GM18517 (cell line): ENCODE results near the gene CAPN13.

ENCODE experiments used
- ATAC-seq: cut with Tn5 transposase; IDR thresholded peaks from one replicate; pipeline ENCODE4 v1.9.1; 2021; ENCODE audit warnings: mild to moderate bottlenecking, moderate library complexity; ENCODE audit not compliant: unreplicated experiment

CAPN13 gene

DNA sequence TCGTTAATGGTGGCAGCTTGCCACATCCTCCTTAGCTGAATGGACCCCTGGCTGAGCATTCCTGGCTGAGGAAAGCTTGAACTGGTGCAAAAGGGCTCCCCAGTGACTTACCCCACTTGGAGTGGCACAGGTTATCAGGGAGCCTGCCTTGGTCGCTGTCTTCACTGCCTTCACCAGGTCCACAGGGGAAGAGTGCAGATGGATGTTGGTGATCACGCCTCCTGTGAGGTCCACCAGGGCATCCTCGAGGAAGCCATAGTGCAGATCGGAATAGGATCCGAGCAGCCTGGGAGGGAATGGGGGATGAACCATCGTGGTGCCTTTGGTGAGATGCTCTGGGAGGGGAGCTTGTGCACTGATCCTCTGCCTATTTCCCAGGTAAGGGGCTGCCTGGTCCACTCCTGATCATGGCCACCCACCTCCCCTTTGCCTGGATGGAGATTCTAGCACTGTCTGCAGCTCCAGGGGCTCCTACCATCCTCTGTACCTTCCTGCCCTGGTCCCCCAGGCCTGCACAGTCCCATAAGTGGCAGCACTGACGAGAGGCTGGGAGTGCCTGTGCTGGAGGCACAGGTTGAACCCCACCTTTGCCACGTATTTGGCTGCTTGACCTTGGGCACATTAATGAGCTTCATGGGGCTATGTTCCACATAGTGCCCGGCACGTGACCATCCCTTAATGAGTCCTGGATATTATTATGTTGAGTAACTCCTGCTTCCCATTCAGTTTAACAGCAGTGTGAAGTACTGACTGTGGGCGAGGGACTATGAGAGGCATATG lies 43.0 kb downstream of the CAPN13 start:
- ATAC-seq, result no peak

DNA sequence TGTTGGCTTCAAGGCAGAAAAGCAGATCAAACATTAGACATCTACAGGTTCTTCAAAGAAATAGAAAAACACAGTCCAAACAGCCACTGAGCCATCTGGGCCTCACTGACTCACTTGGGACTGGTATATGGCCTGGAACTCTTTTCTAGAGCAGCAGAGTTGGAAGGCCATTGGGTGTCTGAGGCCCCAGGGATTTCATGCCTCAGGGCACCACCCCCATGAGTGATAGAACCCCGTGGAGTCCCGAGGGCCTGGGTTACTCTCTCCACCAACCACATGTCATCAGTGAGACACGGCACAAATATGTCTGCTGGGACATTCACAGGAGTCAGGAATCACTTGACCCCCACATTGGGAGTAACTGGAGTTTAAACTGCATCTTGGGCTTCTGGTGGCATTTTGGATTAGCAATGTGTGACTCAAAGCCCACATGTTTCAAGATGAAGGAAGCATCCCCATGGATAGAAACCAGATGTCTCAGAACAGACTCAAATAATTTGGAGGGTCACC lies 44.0 kb downstream of the CAPN13 start:
- no peak for ATAC-seq

DNA sequence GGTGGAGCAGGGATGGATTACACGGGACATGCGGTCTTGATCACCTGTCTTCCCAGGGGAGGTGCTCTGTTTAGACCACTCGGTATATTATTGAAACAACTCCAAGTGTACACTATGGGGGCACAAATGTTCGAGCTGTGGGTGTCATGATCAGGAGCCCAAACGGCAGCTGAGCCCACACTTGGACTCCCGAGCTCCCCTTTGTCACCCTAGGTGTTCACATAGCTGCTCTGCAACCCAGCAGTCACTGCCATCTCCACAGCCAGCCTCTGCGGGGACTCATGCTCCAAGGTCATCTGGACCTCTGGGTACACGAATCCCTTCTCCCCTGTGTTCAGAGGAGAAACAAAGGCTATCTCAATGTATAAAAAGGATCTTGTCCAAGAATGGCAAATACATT lies 46.0 kb downstream of the CAPN13 start:
- ATAC-seq, result no peak

DNA sequence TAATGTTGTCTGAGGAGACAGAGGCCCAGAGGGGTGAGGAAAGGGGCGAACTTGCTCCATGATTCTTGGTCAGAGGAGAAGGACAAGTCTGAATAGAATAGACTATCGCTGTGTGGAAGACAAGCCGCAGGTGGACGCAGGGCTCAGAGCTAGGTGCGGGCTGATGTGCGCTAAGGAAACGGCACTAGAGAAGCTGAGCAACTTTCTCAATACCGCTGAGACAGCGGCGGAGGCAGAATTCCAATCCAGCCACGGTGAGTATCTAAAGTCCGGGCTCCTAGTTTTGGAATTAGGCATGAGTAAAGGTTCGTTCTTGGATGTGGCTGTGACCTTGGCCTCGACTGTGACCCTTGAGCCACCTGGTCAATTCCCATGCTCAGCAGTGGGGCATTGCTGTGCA lies 47.8 kb downstream of the CAPN13 start:
- no peak for ATAC-seq

DNA sequence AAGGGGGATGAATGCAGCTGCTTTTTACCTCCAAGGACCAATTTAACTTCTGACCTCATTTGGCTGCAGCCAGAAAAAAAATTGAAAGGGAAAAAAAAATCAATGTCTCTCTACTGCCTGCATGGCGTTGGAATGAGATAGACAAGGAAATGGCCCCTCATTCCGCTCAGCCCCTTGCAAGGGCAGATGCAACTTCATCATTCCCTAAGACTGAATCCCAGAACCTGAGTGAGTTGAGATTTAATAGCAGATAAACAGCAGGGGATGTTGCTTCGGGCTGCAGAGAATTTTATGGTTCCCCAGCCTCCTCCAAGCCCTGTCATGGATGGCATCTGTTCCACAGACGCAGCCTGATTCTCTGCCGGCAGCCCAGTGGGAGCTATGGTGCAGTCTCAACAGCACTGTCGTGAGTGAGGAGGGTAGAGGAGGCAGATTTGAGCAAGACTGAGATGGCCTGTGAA lies 49.0 kb downstream of the CAPN13 start:
- no peak for ATAC-seq

DNA sequence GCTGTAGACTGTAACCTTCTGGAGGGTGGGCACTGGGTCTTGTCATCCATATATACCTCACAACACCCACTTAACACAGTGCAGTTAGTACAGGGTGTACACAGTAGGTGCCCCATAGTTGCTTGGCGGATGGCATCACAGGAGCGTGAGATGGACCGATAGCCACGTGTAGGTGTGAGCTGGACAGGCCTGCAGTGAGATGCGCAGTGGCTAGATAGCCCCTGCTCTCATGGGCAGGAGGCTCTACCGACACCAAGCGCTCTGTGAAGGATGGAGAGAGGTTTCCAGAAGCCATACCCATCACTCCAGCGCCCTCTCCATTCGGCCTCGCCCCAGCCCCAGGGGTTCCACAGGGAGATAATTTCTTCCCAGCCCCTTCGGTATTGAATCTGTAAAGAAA lies 49.5 kb downstream of the CAPN13 start:
- ATAC-seq, result no peak

DNA sequence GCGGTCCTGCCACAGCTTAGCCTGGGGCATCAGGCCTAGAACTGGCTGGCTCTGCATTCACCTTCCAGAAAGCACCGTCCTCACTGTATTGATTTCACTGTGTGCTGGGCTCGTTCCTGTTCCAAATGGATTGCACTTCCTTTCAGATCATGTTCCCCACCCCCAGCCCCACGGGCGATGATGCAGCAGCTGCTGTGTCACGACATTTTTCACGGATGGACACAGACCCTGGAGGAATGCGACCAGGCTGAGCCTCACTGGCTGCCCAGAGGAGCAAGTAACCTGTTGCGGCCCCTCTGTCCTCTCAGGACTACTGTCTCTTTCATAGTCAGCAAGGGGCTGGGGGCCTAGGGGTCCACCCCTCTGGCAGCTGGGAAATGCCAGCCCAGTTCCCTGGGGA lies 50.3 kb downstream of the CAPN13 start:
- ATAC-seq, result no peak

DNA sequence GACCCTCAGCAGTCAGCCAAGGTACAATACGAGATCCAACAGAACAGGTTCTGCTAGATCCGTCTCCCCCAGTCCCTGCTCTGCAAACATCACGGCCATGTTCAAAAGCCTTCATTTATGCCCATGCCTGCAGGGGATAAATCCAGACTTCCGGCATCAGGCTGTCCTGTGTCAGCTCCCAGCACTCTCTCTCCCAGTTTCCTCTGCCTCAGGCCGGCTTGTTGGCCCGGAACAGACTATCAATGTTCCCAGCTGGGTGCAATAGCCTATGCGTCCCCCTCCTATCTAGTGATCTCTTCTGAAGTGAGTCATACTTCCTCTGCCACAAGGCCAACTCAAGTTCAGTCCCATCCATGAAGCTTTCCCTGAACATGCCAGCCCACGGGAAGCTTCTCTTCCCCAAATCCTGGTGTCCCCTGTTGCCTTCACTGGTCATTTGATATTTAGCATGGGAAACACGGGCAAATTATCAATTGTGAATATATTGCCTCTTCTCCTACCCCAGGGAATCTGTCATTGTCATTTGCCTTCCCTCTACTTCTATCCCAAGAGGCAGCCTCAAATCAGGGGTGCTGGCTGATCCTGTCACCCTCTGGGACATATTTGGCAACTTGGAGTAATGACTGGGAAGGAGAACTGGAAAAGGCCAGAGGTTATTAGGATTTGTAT lies 51.1 kb downstream of the CAPN13 start:
- ATAC-seq, result no peak

DNA sequence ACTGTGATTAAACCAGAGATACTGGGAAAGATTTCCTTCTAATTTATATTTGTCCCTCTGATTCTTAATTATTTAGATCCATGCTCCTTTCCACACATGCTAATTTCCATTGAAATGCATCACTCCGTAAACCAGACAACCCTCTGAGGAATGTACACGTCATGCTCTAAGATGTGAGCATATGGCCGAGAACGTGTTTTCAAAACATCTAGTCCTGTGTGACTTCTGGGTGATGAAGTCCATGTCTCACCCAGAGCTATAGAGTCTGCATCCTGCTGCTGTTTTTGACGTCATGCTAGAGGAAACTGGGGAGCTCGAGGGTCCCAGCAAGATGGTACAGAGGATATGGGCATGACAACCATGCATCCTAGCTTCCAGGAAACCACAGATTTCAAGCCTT lies 53.6 kb downstream of the CAPN13 start:
- ATAC-seq, result no peak

DNA sequence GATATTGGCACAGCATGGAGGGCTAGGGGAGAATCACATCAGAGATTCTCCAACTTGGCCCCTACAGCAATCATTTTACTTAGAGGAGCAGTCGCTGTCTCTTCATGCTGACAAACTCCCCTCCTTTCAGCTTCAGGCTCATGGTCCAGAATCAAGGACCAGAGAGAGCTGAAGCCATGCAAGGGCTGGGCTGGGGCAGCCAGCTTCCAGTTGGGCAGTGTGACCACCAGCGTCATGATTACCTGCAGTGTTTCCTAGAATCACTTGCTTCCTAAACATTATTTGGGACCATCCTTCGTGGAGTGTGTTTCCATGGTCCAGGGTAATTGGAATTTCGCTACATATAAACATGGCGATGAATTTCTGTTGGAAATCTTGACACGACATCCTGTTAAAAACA lies 54.4 kb downstream of the CAPN13 start:
- no peak for ATAC-seq

DNA sequence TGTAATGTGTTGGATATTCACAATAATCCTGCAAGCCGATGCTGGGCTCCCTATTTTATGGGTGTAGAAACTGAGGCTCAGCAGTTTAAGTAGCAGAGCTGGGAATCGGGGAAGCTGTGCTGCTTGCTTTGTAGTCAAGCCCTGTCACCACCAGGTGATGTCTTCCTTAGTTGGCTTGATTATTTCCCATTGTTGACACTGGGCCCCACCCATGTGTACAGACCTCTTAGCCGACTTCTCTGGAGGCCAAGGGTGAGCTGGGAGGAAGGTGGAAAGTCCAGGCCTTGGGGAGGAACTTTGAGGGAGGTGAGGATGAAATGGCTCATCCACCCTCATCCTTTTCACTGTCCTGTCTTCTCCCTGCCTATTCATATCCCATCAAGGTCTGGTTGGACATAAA lies 60.0 kb downstream of the CAPN13 start:
- no peak for ATAC-seq

DNA sequence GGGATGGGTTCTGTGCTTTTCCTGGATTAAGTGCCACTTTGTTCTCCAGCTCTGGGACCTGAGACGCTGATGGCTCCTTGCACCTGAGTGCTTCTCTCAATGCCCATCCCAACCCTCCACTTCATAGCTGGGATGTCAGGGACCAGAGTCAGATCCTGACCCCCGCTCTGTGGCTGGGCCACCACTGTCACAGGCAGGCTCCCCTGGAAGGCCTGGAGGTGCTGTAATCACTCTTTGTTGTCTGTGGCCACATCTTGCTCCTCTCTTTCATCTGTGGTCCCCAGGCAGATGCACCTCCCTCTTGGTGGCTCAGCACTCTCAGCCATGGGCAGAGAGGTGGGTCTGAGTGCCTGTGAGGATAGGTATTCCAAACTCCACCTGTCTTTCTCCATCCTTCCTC lies 62.4 kb downstream of the CAPN13 start:
- no peak for ATAC-seq

DNA sequence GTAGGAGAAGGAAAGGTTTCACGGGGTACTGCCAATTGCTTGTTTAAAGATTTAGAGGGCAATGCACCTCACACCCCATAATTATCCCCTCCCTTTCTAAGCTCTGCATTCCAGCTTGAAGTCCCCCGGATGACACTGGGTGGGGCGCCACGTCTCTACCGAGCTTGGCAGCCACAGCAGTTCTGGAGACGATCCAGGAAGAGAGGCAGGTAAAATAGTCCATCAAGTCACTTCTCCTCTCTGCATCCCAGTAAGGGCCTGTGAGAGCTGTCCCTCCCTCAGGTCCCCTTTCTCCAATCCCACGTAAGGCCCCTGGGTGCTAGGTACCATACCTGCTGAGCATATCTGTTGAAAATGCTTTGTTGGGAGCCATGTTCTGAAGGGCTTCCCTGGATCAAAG lies 65.7 kb downstream of the CAPN13 start:
- ATAC-seq, result no peak

DNA sequence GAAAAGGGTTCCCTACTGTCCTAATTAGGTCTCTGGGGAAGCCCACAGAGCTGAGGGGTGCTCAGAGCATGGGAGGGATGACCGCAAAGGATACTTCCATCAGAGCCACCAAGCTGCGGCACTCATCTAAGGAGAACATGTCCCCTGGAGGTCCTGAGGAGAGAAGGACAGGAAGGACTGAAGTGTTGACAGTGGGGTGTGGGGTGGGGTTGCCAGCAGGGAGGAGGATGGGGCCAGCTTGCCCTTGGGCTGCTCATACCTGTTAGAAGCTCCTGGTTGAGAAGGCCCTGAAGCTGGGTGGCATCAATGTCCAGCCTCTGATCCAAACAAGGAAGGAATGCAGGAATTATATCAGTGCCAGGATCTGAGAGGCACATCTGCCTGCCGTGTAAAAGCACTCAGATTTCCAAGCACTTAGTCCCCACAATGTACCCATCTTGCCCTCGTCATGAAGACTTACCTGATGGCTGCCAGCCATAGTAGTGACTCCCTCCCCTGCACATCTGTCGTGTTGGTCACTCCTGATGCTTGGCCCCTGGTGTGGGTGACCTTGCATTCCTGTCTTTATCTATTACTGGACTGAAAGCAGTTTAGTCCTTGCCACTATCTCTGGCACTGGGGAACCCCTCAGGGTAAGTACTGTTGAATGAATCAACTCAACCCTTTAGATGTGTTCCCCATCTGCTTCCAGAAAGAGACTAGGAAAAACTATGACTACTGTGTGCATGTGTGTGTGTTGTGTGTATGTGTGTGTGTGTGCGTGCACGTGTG lies 68.9 kb downstream of the CAPN13 start:
- ATAC-seq, result no peak

DNA sequence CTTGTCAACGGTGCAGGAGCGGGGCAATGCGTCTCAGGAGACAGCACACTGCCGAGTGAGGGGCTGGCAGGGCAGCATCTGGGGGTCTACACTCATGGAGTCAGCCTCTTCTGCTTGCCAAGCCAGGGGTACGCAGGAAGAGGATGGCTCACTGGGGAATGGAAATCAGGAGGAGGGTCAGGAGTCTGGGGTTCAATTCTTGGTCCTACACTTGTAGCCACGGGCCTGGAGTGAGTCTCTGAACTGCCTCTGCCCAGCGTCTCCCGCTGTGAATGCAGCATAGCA lies 70.0 kb downstream of the CAPN13 start:
- no peak for ATAC-seq

DNA sequence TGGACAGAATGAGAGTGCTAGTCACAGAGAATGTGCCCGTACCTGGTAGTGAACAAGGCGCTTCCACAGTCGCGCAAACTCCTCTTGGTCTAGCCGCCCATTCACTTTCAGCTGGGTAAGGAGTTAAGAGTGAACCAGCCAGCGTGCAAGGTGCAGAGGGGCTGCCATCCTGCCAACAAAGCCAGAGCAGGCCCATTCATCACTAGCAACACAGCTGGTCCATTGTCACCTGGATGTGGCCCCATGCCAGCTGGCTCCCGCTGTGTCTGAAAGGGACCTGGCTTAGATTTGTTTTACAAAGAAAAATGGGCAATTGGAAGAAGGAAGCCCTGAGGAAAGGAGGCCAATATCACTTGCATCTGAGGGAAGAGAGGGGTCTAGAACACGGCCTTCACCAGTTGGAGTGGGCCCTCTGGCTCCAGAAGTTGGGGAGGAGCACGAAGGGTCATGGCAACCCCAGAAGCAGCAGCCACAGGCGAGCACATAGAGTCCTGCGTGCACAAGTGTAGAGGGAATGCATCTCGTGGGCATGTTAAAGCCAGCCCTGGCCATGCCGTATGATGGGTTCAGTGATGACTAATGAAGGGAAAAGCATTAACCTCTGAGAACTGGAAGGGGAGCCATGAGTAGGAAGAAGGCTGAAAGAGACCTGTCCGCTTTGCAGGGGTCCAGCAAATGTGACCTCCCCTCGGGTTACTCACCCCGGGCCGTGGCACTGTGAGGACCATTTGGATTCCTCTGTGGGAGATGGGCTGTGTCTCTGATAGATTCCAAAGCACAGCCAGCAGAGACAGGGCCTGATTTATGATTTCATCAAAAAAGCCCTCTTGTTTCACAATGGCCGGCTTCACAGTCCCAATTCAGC lies 70.6 kb downstream of the CAPN13 start:
- ATAC-seq, result no peak

DNA sequence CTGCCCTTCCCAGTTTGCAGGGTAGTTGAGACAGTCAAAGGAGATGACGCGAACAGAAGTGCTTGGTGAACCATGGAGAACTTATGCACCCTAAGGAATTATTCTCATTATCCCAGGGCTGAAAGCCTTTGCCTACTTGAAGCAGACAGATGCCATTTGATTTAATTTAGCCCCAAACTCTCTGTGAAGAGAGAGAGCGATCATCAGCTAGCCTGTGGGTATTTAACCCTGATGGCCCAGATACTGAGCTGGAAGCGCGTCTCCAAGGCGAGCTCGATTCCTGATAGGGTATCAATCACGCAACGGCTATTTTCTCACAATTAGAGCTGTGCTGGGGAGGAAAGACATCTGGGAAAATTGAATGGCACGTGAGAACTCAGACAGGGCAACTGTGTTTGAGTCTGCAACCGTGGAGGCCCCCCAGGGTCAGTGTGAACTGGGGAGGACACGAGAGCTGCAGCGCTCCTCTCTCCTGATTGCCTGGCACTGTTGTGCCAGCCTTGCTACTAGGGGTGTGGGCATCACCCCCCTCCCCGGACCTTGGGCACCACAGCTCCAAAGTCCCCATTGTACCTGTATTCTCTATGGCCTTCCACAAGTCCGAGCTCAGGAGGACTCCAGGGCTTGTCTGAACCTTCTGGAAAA lies 73.2 kb downstream of the CAPN13 start:
- ATAC-seq, result no peak

DNA sequence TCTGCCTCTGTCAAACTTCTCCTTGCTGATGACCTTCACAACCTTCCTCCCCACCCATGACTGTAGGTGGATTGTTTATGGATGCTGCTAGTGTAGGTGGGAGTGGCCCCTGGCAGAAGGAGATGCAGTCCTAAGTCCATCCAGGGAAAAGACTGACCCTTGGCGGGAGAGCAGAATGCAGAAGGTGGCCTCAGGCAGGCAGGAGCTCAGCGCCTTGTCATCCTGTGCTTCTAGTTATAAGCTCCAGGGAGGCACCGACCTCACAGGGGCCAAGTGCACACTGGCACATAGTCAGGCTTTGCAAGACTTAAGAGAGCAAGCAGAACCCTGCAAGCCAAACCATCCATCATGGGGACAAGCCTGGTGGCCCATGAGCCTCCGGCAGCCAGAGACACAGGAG lies 74.4 kb downstream of the CAPN13 start:
- no peak for ATAC-seq

DNA sequence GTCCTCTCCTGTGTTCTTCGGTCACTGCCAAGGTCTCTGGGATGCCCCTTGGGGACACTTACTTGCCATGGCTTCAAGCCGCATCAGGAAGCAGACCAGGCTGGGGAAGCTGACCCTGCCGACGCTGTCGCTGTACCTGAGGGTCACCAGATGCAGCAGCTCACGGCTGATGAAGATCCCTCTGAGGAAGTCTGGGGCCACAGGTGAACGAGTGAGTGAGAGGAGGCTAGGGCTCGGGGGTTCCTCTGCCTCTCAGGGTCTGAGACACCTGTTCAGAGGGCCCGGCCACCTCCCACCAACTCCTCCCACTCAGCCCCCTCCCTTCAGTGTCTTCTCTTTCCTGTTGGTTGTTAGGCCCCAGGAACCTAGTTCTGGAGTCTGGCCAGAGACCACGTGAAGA lies 74.9 kb downstream of the CAPN13 start:
- ATAC-seq, result no peak

DNA sequence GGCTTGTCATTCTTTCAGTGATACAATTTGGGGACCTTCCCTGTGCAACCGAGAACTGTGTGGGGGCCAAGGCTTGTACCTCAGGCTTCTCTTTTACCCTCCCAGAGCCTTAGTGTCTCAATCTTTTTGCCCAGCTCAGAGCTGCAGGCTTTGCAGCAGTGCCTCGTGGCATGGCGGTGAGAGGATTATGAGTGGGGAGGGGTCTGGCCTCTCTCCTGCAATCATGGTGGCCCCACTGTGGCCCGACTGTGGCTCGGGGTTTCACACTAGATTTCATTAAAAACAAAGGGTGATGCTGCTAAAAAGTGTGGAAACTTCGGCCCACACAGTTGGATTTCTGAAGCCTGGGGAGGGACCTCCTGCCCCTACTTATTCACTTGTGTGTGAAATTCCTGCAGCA lies 75.5 kb downstream of the CAPN13 start:
- no peak for ATAC-seq
